OCI-LY1 (cell line): Measurements from ENCODE around the gene SPA17.

Source experiments
- H2AFZ ChIP-seq: fragments of 200-600 bp; sonication (generic), shearing (Covaris generic); 2 replicates; pipeline ENCODE4 v1.6.0; 2014; ENCODE audit warnings: antibody characterized with exemption, mild to moderate bottlenecking, low read length
- H3F3A ChIP-seq: fragments of 200-600 bp; sonication (generic), shearing (Covaris generic); 2 replicates; pipeline ENCODE4 v1.6.0; 2014; ENCODE audit warnings: mild to moderate bottlenecking, antibody characterized with exemption, low read length, moderate library complexity; ENCODE audit not compliant: insufficient read depth
- H3K27ac ChIP-seq: fragments of 200-600 bp; sonication (generic); 2 replicates; pipeline ENCODE4 v1.5.1; 2014; ENCODE audit warnings: low read length, mixed run types, mild to moderate bottlenecking, low read depth; ENCODE audit not compliant: poor library complexity, severe bottlenecking
- H3K27me3 ChIP-seq: fragments of 200-600 bp; sonication (generic); 2 replicates; pipeline ENCODE4 v1.6.0; 2014; ENCODE audit warnings: antibody characterized with exemption, mild to moderate bottlenecking, low read length, moderate library complexity; ENCODE audit not compliant: insufficient read depth
- H3K36me3 ChIP-seq: fragments of 200-600 bp; sonication (generic); 2 replicates; pipeline ENCODE4 v1.6.1; 2014; ENCODE audit warnings: mild to moderate bottlenecking, antibody characterized with exemption, low read length, moderate library complexity, mixed read lengths; ENCODE audit not compliant: insufficient read depth
- H3K4me1 ChIP-seq: fragments of 200-600 bp; sonication (generic); 2 replicates; pipeline ENCODE4 v1.5.1; 2014; ENCODE audit warnings: mild to moderate bottlenecking, low read length, moderate library complexity; ENCODE audit not compliant: insufficient read depth, severe bottlenecking
- H3K4me2 ChIP-seq: fragments of 200-600 bp; sonication (generic), shearing (Covaris generic); 2 replicates; pipeline ENCODE4 v1.6.1; 2014; ENCODE audit warnings: low read length
- H3K4me3 ChIP-seq: fragments of 200-600 bp; sonication (generic); 2 replicates; pipeline ENCODE4 v1.5.1; 2014; ENCODE audit warnings: low read length, low read depth, mild to moderate bottlenecking, mixed read lengths; ENCODE audit not compliant: poor library complexity, severe bottlenecking
- H3K79me2 ChIP-seq: fragments of 200-600 bp; shearing (Covaris generic); 2 replicates; pipeline ENCODE4 v1.6.1; 2016; ENCODE audit warnings: mixed run types, low read length, mixed read lengths; ENCODE audit not compliant: insufficient read depth
- H3K9ac ChIP-seq: fragments of 200-600 bp; sonication (generic), shearing (Covaris generic); 2 replicates; pipeline ENCODE4 v1.6.1; 2014; ENCODE audit warnings: mild to moderate bottlenecking, low read length, mixed read lengths
- H3K9me2 ChIP-seq: fragments of 200-600 bp; sonication (generic), shearing (Covaris generic); 2 replicates; pipeline ENCODE4 v1.6.1; 2014; ENCODE audit warnings: low read depth, mild to moderate bottlenecking, low read length, mixed read lengths
- H3K9me3 ChIP-seq: fragments of 200-600 bp; shearing (Covaris generic); 2 replicates; pipeline ENCODE4 v1.6.1; 2014; ENCODE audit warnings: low read length, mixed read lengths
- H4K20me1 ChIP-seq: fragments of 200-600 bp; sonication (generic), shearing (Covaris generic); 2 replicates; pipeline ENCODE4 v1.6.0; 2016; ENCODE audit warnings: mild to moderate bottlenecking, low read length; ENCODE audit not compliant: insufficient read depth
- CTCF ChIP-seq: fragments of 200-600 bp; sonication (generic), shearing (Covaris generic); IDR thresholded peaks from 2 replicates; pipeline ENCODE4 v1.5.1; 2017; ENCODE audit warnings: mild to moderate bottlenecking, antibody characterized with exemption, low read length, moderate library complexity, mixed read lengths
- EZH2 ChIP-seq: fragments of 200-600 bp; sonication (generic), shearing (Covaris generic); IDR thresholded peaks from 2 replicates; pipeline ENCODE4 v1.8.0; 2017; ENCODE audit warnings: borderline replicate concordance, mixed run types, mild to moderate bottlenecking, antibody characterized with exemption, low read length, moderate library complexity, mixed read lengths

The SPA17 gene

GRCh38 chr11:124672536-124673215 lies 1.0 kb upstream of the SPA17 start:
- no peak overlapping the region for H3K27ac ChIP-seq
- no peaks in the 10 kb centered on the region for H4K20me1 ChIP-seq
- no peaks in the 10 kb centered on the region for H3F3A ChIP-seq
- H3K4me1 ChIP-seq, result peaks cover 13% of the 10 kb centered on the region
- H3K9me2 ChIP-seq, result no peaks in the 10 kb centered on the region
- H3K79me2 ChIP-seq, result no peaks in the 10 kb centered on the region
- H3K4me3 ChIP-seq, result peak overlapping the region; percentile 78
- TF ChIP-seq EZH2 (no peak), CTCF (no peak)
- no peaks in the 10 kb centered on the region for H3K36me3 ChIP-seq
- no peaks in the 10 kb centered on the region for H3K27me3 ChIP-seq
- H2AFZ ChIP-seq, result no peak overlapping the region
- H3K9me3 ChIP-seq, result no peaks in the 10 kb centered on the region
- H3K4me2 ChIP-seq, result peak overlapping the region; percentile 88
- peak overlapping the region; percentile 77; the same call in 1 of the 2 replicates for H3K9ac ChIP-seq

- no peaks in the 10 kb centered on the region for H3K27me3 ChIP-seq
- no peak for TF ChIP-seq CTCF
- no peak for TF ChIP-seq EZH2
- H3K79me2 ChIP-seq, result no peaks in the 10 kb centered on the region
- peaks cover 13% of the 10 kb centered on the region for H3K4me1 ChIP-seq
- H3F3A ChIP-seq, result no peaks in the 10 kb centered on the region
- H3K4me3 ChIP-seq, result peak overlapping the region; percentile 78
- H3K9me2 ChIP-seq, result no peaks in the 10 kb centered on the region
- no peaks in the 10 kb centered on the region for H4K20me1 ChIP-seq
- H2AFZ ChIP-seq, result no peak overlapping the region
- H3K9me3 ChIP-seq, result no peaks in the 10 kb centered on the region
- no peaks in the 10 kb centered on the region for H3K36me3 ChIP-seq
- peak overlapping the region; percentile 88 for H3K4me2 ChIP-seq
- no peak overlapping the region for H3K27ac ChIP-seq
- H3K9ac ChIP-seq, result peak overlapping the region; percentile 77; the same call in 1 of the 2 replicates
Observed at GRCh38 chr11:124674168-124674517, 439 bp downstream of the SPA17 start.

DNA sequence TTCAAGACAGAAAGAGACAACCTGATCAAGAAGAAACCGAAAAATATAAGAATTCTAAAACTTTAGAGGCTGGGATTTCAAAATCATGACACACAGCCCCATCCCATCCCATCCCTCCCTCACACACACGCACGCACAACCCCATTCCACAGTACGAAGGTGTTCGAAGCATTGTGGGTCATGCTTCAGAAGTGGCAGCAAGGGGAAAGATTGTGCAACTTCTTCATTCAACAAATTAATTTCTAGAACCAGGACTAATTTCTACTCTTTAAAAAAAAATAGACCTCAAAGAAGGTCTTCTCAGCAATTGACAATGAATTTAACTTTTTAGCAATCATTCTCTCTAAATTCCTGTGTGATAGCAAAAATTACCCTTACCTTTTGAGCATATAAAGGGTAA lies 867 bp downstream of the SPA17 start:
- Histone ChIP-seq H2AFZ (no peak overlapping the region), H3F3A (no peaks in the 10 kb centered on the region), H3K9ac (no peak overlapping the region)

More for the DNA sequence above, 867 bp downstream of the SPA17 start:
- H3K9me2 ChIP-seq, result no peaks in the 10 kb centered on the region
- no peaks in the 10 kb centered on the region for H4K20me1 ChIP-seq
- no peaks in the 10 kb centered on the region for H3K79me2 ChIP-seq
- H3K4me1 ChIP-seq, result peaks cover 13% of the 10 kb centered on the region
- H3K9me3 ChIP-seq, result no peaks in the 10 kb centered on the region
- no peaks in the 10 kb centered on the region for H3K36me3 ChIP-seq
- TF ChIP-seq CTCF (no peak), EZH2 (no peak)
- H3K4me3 ChIP-seq, result peak overlapping the region; percentile 78
- no peaks in the 10 kb centered on the region for H3K27me3 ChIP-seq
- no peak overlapping the region for H3K27ac ChIP-seq
- peak overlapping the region; percentile 88 for H3K4me2 ChIP-seq
